HepG2 (cell line): ENCODE measurements around the gene MAP3K9. TPM values are rescaled to one million over a fixed set of nuclear protein-coding genes. Genes with fewer than 3 reads are reported as not detected.

Experiments used
- ATAC-seq: fragments of 200-7000 bp; cut with Tn5 transposase; 3 replicates; pipeline ENCODE4 v1.9.1; 2020; ENCODE audit warnings: mild to moderate bottlenecking, moderate library complexity
- BruUV-seq: library from RNA; stranded (reverse); fragments of 400-500 nt; replicated peaks from 2 replicates; lab custom pipeline; 2021; lab: Mats Ljungman, UMichigan
- CTCF ChIA-PET: fragments of 300-600 bp; formaldehyde crosslinking; extraction: SDS; loops from one replicate; lab custom pipeline; 2021; ENCODE audit warnings: low total read pairs, inconsistent platforms, low intra/inter-chr PET ratio; lab: Yijun Ruan, JAX
- POLR2A ChIA-PET: fragments of 350-600 bp; sonication (Branson Sonifier 250); formaldehyde crosslinking; loops from one replicate; lab custom pipeline; 2020; ENCODE audit warnings: antibody characterized with exemption, inconsistent platforms; lab: Yijun Ruan, JAX
- DNase-seq: peaks from one replicate; pipeline ENCODE4 v3.0.0-alpha.2; 2015; ENCODE audit warnings: low spot score
- FAIRE-seq: peaks from 3 replicates; lab custom pipeline; 2011; peaks lifted over from hg19 to GRCh38; lab: Jason Lieb, UNC
- H2AFZ ChIP-seq: one replicate; pipeline ENCODE4 v1.6.1; 2011; ENCODE audit warnings: low read length, inconsistent platforms
- H3K27ac ChIP-seq: fragments of 300-600 bp; 3 replicates; pipeline ENCODE4 v1.8.0; 2011; ENCODE audit warnings: mixed run types, mild to moderate bottlenecking, mixed read lengths, low read length, inconsistent platforms; ENCODE audit not compliant: insufficient read depth; ENCODE audit errors: extremely low read length
- H3K27me3 ChIP-seq, 2 experiments: fragments of 200-600 bp in 1 of 2; 2 replicates in 1 of 2; 3 replicates in 1 of 2; pipeline versions ENCODE4 v1.6.0 to v1.8.0; 2011; ENCODE audit warnings: low read length in 2 of 2, mild to moderate bottlenecking in 2 of 2, moderate library complexity in 2 of 2, inconsistent platforms in 1 of 2; ENCODE audit not compliant: insufficient read depth in 2 of 2, control insufficient read depth in 1 of 2
- H3K36me3 ChIP-seq, 2 experiments: fragments of 200-600 bp in 1 of 2; replicated peaks in 1 of 2; 2 replicates in 1 of 2; 3 replicates in 1 of 2; pipeline versions ENCODE4 v1.5.1 to v1.8.0; 2011; ENCODE audit warnings: low read length in 2 of 2, inconsistent platforms in 1 of 2; ENCODE audit not compliant: insufficient read depth in 2 of 2, control insufficient read depth in 1 of 2
- H3K4me1 ChIP-seq: 2 replicates; pipeline ENCODE4 v1.5.1; 2012; ENCODE audit warnings: low read length, inconsistent platforms; ENCODE audit not compliant: insufficient read depth
- H3K4me2 ChIP-seq: 2 replicates; pipeline ENCODE4 v1.6.0; 2011; ENCODE audit warnings: low read depth, low read length, inconsistent platforms
- H3K4me3 ChIP-seq, 3 experiments: fragments of 200-600 bp in 1 of 3; sonication (generic), shearing (Covaris generic) in 1 of 3; replicated peaks in 1 of 3; 2 replicates each; pipeline ENCODE4 v1.5.1; 2011 to 2016; ENCODE audit warnings: low read length in 3 of 3, inconsistent platforms in 2 of 3, low read depth in 2 of 3, mild to moderate bottlenecking in 2 of 3, control low read depth in 1 of 3, mixed read lengths in 1 of 3; ENCODE audit not compliant: insufficient read depth in 1 of 3
- H3K79me2 ChIP-seq: one replicate; pipeline ENCODE4 v1.6.1; 2011; ENCODE audit warnings: low read length, inconsistent platforms; ENCODE audit not compliant: insufficient read depth
- H3K9ac ChIP-seq: 2 replicates; pipeline ENCODE4 v1.6.0; 2011; ENCODE audit warnings: mild to moderate bottlenecking, low read depth, low read length, inconsistent platforms; ENCODE audit not compliant: insufficient read depth
- H3K9me3 ChIP-seq: 2 replicates; pipeline ENCODE4 v1.5.1; 2012; ENCODE audit warnings: mild to moderate bottlenecking, low read length
- H4K20me1 ChIP-seq: 2 replicates; pipeline ENCODE4 v1.6.0; 2011; ENCODE audit warnings: inconsistent platforms, mild to moderate bottlenecking, low read length, moderate library complexity; ENCODE audit not compliant: insufficient read depth
- SMYD3 ChIP-seq: sonication (generic); formaldehyde crosslinking; IDR thresholded peaks from 2 replicates; pipeline ENCODE4 v1.8.1; 2023; ENCODE audit warnings: mild to moderate bottlenecking, missing genetic modification reagents
- ZNF552 ChIP-seq: sonication (generic); formaldehyde crosslinking; IDR thresholded peaks from 2 replicates; pipeline ENCODE4 v1.9.0; 2022; ENCODE audit warnings: missing genetic modification reagents, mild to moderate bottlenecking, borderline replicate concordance
- ZNF720 ChIP-seq: sonication (generic); formaldehyde crosslinking; IDR thresholded peaks from 2 replicates; pipeline ENCODE4 v1.4.0; 2020; ENCODE audit warnings: missing genetic modification reagents
- ZSCAN21 ChIP-seq: sonication (generic); formaldehyde crosslinking; IDR thresholded peaks from 2 replicates; pipeline ENCODE4 v1.8.0; 2022; ENCODE audit warnings: mild to moderate bottlenecking, missing genetic modification reagents, moderate library complexity, borderline replicate concordance
- WGBS: methylation state at CpG from one replicate; pipeline ENCODE4 v1.1.6; 2017; ENCODE audit warnings: low lambda C conversion rate; 5-methylcytosine and 5-hydroxymethylcytosine counted together
- in situ Hi-C: cut with HindIII; loops from 2 replicates; pipeline ENCODE4 v1.10.0; 2017; ENCODE audit warnings: low pct_unique_long_range_greater_than_20kb; ENCODE audit not compliant: extremely low pct_ligation_motif_present
- intact Hi-C: fragments of 100-400 bp; cut with micrococcal nuclease; formaldehyde crosslinking; loops from one replicate; pipeline ENCODE4 v1.10.0; 2022; ENCODE audit not compliant: unreplicated experiment
- polyA plus RNA-seq, 8 experiments: library from polyadenylated mRNA; depleted of rRNA in 3 of 8; stranded (reverse) in 7 of 8; unstranded in 1 of 8; fragments of >200 nt; fragmentation: Illumina TruSeq in 4 of 8; extraction: Trizol in 4 of 8; gene quantifications; 2 replicates each; pipeline versions ENCODE4 v1.2.1 to v1.2.3, GENCODE V29; 2011 to 2016; ENCODE audit warnings: low read depth in 4 of 8, missing spikeins in 1 of 8, mixed read lengths in 1 of 8; ENCODE audit not compliant: insufficient read depth in 1 of 8
- total RNA-seq, 5 experiments: library from RNA; depleted of rRNA; stranded (reverse); fragments of >200 nt; fragmentation: Illumina TruSeq; extraction: Trizol; gene quantifications; 2 replicates each; pipeline ENCODE4 v1.2.3, GENCODE V29; 2016; ENCODE audit warnings: low read depth in 1 of 5
- TF ChIP-seq, protein P1 (sequence below): sonication (generic); formaldehyde crosslinking; IDR thresholded peaks from 2 replicates; pipeline ENCODE4 v1.5.0; 2020; ENCODE audit warnings: mild to moderate bottlenecking, missing genetic modification reagents
- TF ChIP-seq, protein P2 (sequence below): sonication (generic); formaldehyde crosslinking; IDR thresholded peaks from 2 replicates; pipeline ENCODE4 v1.4.0; 2020; ENCODE audit warnings: missing genetic modification reagents; ENCODE audit errors: not compliant biosample characterization
- TF ChIP-seq, protein P3 (sequence below): sonication (generic); formaldehyde crosslinking; IDR thresholded peaks from 2 replicates; pipeline ENCODE4 v1.4.0; 2020; ENCODE audit warnings: missing genetic modification reagents, borderline replicate concordance

Gene MAP3K9
- total and polyA plus RNA-seq, 2 of the 13 experiments (the other 11 are each of a cell fraction or from before 2014, with no cell fraction given) = 4.3 to 4.5 TPM

DNA sequence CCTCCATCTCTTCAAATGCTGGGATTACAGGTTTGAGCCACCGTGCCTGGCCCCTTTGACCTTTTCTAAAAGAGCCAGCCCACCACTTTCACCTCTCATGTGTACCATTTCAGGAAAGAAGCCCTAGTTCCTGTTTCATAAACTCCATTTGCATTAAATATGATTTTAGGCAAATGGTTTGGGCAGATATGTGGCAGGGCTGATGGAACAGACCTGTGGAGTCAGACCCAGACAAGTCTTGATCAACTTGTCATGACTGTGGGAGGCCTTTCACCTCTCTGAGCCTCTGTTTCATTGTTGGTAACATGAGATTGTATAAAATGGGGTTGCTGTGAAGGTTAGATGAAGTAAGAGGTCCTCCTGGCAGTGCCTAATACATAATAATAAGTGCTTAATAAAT, 5.2 kb upstream of the MAP3K9 start:
- H3K9me3 ChIP-seq = no peaks in the 10 kb centered on the region
- TF ChIP-seq ZNF720 (CRISPR knock-in tag) (no peak), ZNF552 (CRISPR knock-in tag) (no peak), ZSCAN21 (CRISPR knock-in tag) (no peak), SMYD3 (CRISPR knock-in tag) (no peak)
- TF ChIP-seq, protein P1, sequence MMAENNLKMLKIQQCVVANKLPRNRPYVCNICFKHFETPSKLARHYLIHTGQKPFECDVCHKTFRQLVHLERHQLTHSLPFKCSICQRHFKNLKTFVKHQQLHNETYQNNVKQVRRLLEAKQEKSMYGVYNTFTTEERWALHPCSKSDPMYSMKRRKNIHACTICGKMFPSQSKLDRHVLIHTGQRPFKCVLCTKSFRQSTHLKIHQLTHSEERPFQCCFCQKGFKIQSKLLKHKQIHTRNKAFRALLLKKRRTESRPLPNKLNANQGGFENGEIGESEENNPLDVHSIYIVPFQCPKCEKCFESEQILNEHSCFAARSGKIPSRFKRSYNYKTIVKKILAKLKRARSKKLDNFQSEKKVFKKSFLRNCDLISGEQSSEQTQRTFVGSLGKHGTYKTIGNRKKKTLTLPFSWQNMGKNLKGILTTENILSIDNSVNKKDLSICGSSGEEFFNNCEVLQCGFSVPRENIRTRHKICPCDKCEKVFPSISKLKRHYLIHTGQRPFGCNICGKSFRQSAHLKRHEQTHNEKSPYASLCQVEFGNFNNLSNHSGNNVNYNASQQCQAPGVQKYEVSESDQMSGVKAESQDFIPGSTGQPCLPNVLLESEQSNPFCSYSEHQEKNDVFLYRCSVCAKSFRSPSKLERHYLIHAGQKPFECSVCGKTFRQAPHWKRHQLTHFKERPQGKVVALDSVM = no peak
- TF ChIP-seq, protein P2, sequence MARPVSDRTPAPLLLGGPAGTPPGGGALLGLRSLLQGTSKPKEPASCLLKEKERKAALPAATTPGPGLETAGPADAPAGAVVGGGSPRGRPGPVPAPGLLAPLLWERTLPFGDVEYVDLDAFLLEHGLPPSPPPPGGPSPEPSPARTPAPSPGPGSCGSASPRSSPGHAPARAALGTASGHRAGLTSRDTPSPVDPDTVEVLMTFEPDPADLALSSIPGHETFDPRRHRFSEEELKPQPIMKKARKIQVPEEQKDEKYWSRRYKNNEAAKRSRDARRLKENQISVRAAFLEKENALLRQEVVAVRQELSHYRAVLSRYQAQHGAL (CRISPR knock-in tag) = no peak
- TF ChIP-seq, protein P3, sequence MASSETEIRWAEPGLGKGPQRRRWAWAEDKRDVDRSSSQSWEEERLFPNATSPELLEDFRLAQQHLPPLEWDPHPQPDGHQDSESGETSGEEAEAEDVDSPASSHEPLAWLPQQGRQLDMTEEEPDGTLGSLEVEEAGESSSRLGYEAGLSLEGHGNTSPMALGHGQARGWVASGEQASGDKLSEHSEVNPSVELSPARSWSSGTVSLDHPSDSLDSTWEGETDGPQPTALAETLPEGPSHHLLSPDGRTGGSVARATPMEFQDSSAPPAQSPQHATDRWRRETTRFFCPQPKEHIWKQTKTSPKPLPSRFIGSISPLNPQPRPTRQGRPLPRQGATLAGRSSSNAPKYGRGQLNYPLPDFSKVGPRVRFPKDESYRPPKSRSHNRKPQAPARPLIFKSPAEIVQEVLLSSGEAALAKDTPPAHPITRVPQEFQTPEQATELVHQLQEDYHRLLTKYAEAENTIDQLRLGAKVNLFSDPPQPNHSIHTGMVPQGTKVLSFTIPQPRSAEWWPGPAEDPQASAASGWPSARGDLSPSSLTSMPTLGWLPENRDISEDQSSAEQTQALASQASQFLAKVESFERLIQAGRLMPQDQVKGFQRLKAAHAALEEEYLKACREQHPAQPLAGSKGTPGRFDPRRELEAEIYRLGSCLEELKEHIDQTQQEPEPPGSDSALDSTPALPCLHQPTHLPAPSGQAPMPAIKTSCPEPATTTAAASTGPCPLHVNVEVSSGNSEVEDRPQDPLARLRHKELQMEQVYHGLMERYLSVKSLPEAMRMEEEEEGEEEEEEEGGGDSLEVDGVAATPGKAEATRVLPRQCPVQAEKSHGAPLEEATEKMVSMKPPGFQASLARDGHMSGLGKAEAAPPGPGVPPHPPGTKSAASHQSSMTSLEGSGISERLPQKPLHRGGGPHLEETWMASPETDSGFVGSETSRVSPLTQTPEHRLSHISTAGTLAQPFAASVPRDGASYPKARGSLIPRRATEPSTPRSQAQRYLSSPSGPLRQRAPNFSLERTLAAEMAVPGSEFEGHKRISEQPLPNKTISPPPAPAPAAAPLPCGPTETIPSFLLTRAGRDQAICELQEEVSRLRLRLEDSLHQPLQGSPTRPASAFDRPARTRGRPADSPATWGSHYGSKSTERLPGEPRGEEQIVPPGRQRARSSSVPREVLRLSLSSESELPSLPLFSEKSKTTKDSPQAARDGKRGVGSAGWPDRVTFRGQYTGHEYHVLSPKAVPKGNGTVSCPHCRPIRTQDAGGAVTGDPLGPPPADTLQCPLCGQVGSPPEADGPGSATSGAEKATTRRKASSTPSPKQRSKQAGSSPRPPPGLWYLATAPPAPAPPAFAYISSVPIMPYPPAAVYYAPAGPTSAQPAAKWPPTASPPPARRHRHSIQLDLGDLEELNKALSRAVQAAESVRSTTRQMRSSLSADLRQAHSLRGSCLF (CRISPR knock-in tag) = no peak
- TF ChIP-seq, all 625 proteins: peak for 0
- peaks cover 38% of the 10 kb centered on the region for H3K4me1 ChIP-seq
- H3K4me3 ChIP-seq = no peak overlapping the region
- in situ Hi-C loops (no loop called here), intact Hi-C loops (no loop called here)
- peaks cover 0 to 3% of the 10 kb centered on the region in 2 experiments; a peak in 1 of 5 replicates for H3K27me3 ChIP-seq
- BruUV-seq = no TSS peak
- H3K27ac ChIP-seq = no peak overlapping the region
- peaks cover 11% of the 10 kb centered on the region for H3K79me2 ChIP-seq
- H3K4me2 ChIP-seq = no peak overlapping the region
- H3K36me3 ChIP-seq = no peaks in the 10 kb centered on the region
- CTCF ChIA-PET = no interaction called here
- WGBS = 100% methylated on average over 1 of the region's 1 CpG
- no peaks in the 10 kb centered on the region for H4K20me1 ChIP-seq
- no peak for ATAC-seq
- no peak for DNase-seq
- H2AFZ ChIP-seq = no peak overlapping the region
- H3K9ac ChIP-seq = no peak overlapping the region
- POLR2A ChIA-PET = no interaction called here
- no peak for FAIRE-seq
